GM12872 (cell line): Measurements from ENCODE around the gene RPGRIP1L.

Source experiments
- CTCF ChIP-seq: IDR thresholded peaks from 3 replicates; pipeline ENCODE4 v1.5.1; 2011; ENCODE audit warnings: low read depth, mild to moderate bottlenecking, low read length, moderate library complexity; ENCODE audit not compliant: insufficient read depth

The RPGRIP1L gene

DNA sequence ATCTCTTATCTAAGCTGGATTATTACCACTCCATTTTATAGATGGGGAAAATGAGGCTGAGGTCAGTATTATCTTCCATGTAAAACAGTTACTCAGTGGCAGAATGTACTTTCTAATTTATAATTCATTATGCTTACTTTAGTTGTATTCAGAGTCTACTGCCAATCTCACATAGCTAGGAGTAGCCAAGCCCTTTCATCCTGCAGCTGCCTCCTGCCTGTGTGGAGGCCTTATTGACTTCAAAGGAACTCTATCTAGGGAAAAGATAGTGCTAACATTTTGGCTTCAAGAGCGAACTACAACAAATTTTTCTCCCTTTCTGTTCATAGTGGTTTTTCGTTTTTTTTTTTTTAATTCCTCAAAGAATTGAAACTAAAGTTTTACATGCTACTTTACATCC is 12.9 kb downstream of the RPGRIP1L start:
- no peak for TF ChIP-seq CTCF

- no peak for TF ChIP-seq CTCF
Measured at GRCh38 chr16:53689636-53690035, 14.0 kb downstream of the RPGRIP1L start.

DNA sequence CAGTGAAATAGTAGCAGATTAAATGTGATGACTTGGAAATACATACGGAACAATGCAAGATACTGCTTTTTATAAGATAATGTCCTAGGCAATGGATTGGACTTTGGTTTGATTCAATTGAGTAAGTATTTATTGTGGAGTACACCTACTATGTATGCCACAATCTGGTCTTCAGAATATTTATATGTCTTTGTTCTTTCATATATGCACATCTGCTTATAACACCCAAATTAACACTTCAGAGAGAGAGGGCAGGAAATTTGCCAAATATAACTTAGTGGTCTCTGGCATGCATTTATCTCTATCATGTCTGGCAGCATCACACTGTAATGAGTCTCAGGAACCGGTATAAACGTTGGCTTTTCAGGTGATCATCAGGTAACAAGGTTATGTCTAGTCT is 16.9 kb downstream of the RPGRIP1L start:
- TF ChIP-seq CTCF, result no peak

DNA sequence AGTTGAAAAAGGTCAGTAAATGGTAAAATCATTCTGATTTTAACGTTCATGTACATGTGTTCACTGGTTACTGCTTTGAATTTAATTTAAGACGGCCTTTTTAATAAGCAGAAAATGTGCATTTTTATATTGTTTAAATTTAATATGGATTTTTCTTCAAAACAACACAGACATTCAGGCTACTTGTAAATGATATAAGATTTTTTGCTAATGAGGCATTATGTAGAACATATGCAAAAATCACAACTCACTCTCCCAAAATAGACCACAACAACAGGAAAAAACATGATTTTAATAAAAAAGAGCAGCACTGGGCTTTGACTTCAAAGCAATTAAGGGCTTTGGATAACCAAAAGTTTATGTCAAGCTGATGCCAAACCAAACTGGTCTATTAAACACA is 22.3 kb downstream of the RPGRIP1L start:
- TF ChIP-seq CTCF, result no peak

DNA sequence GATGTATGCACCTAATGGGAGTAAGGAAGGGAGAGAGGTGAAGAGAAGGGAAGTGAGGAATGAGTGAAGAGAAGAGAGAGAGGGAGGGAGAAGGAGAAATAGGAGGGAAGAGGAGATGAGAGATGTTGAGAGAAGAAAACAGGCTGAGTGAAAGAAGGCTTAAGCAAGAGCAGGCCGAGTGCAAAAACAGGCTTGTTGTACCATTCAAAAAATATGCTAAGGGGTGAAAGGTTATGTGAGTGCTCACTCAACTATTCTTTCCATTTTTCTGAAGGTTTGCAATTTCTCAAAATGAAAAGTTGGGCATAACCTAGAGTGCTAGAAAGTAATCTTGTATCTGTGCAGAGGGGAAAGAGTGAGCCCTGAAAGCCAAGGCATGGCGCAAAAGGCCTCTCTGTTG is 22.9 kb downstream of the RPGRIP1L start:
- no peak for TF ChIP-seq CTCF

GRCh38 chr16:53678756-53679343 is 24.8 kb downstream of the RPGRIP1L start:
- TF ChIP-seq CTCF, result no peak

GRCh38 chr16:53678155-53678554 is 25.5 kb downstream of the RPGRIP1L start:
- TF ChIP-seq CTCF, result no peak
